ENCODE data around the gene LOXHD1.

LOXHD1 gene

DNA sequence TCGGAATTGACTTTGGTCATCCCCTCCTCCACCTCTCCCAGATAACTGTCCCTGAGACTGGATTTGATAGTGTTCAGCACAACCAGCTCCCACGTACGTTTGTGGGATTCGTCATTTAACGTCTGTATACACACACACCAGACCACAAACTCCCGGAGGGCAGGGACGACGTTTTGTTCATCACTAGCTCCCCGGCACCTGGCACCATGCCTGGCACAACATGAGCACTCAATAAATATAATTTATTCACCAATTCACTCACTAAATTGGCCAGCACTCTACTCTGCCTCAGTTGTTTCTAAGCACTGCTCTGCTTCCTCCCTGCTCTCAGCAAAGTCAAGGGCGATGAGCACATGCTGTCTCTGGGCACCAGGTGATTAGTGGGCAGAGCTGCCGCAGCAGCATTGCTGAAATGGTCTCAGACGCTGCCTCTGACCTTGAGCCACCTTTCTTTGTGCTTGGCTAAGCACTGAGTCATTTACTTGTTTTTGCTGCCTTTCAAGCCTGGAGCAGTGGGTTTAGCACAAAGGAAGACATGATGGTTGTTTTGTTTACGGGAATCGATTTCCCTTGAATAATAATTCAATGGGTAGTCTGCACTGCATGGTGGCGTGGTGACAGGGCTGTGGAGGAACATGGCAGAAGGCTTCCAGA, 19.3 kb upstream of the LOXHD1 start:
- no peak for DNase-seq (ENCODE audit: low read depth, low spot score)

DNA sequence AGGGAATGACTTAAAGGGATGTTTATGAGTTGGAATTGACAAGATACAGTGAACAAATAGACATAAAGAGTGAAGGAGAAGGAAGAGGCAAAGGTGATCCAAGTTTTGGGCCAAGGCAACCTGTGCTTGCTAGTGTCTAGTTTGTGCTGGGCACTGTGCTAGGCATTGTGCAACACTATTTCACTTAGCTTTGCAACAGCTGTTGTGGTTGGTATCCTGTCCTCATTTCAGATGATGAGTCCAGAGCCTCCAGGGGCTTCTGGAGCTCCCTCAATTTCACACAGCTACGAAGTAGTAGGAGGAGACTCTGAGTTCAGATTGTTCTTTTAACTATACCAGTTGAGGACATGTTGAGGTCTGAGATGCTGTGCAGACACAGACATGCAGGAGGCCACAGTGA, 18.1 kb upstream of the LOXHD1 start:
- no peak for DNase-seq (ENCODE audit: low read depth, low spot score)

DNA sequence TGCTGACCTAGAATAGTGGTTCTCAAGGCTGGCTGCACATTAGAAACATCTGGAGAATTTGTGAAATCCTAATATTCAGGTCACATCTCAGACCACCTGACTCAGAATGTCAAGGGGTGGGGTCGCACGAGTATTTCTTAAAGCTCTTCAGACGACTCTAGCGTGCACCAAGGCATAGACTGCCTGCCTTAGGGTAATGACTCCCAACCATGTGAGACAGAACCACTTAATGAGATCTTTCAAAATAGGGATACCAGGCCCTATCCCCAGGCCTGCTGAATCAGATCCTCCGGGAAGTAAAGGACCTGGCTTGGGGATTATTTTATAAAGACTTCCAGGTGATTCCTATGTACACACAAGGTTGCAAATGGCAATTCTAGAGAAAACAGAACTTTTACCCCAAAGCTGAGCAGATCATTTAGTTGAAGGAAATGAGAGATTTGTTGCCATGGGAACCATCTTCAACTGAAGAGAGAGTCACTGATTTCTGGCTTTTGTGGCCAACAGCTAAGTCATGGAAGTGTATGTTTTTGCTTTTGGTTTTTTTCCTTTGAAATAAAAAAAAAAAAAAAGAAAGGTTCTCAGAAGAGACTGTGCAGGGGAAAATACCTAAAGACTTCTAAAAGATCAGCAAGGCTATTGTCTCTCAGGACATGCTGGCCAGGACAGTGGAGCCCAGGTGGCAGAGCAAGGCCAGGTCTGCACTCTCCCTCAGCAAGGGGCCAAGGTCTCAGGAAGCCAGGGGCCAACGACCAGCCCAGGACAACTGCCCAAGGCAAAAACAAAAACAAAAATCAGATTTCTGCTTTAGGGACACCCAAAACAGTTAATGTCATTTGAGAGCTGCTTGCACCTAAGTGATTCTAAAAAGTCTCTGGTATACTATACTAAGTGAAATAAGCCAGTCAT, 15.3 kb upstream of the LOXHD1 start:
- no peak for DNase-seq (ENCODE audit: low read depth, low spot score)

DNA sequence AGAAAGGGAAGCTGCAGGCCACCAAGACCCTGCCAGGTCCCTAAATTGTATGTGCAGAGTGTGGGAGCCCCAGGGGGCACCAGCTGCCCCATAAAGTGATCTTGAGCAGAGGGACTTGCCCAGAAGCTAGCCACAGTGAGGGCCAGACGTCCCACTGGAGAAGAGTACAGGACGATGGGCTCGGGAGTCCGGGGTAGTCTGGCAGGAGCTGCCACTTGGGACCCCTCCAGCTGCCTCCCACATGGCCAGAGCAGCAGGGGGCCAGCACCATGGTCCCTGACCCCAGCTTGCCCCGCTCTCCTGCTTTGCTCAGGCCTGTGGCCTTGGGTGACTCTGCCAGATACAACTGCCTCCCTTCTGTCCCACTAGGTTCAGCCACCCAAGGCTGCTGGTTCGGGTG, 11.7 kb upstream of the LOXHD1 start:
- no peak for DNase-seq (ENCODE audit: low read depth, low spot score)

- DNase-seq (ENCODE audit: low read depth, low spot score): no peak
These were observed 11.1 kb upstream of the LOXHD1 start for GRCh38 chr18:46668135-46668534.

GRCh38 chr18:46663539-46663938, 6.5 kb upstream of the LOXHD1 start:
- no peak for DNase-seq (ENCODE audit: low read depth, low spot score)

GRCh38 chr18:46660957-46661749, 4.1 kb upstream of the LOXHD1 start:
- DNase-seq (ENCODE audit: low read depth, low spot score): no peak

DNA sequence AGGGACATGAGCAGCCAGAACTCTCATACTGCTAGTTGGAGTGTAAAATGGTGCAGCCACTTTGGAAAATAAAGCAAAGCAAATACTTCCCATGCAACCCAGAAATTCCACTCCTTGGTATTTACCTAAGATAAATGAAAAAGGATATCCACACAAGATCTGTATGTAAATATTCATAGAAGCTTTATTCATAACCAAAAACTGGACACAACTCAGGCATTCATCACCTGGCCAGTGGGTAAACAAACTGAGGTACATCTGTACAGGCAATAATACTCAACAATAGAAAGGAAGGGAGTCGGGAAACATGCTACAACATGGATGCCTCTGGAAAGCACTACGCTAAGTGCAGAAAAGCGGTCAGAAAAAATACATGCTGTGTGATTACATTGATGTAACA, 2.5 kb upstream of the LOXHD1 start:
- DNase-seq (ENCODE audit: low read depth, low spot score): no peak

GRCh38 chr18:46656326-46657114, 500 bp downstream of the LOXHD1 start:
- no peak for DNase-seq (ENCODE audit: low read depth, low spot score)

DNA sequence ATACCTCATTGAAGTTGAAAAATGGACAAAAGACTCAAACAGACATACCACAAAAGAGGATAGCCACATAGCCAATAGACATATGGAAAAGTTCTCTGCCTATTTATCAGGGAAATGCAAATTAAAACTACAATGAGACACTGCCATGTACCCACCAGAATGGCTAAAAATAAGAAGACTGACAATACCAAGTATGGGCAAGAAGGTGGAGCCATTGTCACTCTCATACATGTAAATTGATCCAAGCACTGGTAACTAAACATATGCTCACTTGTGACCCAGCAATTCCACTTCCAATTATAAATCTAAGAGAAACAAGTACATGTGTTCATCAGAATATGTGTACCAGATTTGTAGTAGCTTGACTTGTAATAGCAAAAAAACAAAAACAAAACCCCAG, 4.6 kb downstream of the LOXHD1 start:
- DNase-seq (ENCODE audit: low read depth, low spot score): no peak

DNA sequence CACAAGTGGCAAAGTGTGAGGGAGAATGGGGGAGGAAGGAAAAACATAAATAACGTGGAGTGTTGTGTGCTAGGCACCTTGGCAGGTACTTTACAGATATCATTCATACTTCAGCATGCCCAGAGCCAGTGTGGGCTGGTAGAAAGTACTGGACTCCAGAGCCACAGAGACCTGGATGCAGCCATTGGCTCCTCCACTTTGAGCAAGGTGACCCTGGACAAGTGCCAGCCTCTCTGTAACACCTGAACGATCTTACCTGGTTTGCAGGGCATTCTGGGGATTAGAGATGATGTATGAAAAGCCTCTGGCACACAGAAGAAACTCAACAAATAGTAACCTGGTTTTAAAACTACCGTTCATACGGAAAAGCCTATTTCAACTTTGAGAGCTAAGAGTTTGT, 6.3 kb downstream of the LOXHD1 start:
- no peak for DNase-seq (ENCODE audit: low read depth, low spot score)

DNA sequence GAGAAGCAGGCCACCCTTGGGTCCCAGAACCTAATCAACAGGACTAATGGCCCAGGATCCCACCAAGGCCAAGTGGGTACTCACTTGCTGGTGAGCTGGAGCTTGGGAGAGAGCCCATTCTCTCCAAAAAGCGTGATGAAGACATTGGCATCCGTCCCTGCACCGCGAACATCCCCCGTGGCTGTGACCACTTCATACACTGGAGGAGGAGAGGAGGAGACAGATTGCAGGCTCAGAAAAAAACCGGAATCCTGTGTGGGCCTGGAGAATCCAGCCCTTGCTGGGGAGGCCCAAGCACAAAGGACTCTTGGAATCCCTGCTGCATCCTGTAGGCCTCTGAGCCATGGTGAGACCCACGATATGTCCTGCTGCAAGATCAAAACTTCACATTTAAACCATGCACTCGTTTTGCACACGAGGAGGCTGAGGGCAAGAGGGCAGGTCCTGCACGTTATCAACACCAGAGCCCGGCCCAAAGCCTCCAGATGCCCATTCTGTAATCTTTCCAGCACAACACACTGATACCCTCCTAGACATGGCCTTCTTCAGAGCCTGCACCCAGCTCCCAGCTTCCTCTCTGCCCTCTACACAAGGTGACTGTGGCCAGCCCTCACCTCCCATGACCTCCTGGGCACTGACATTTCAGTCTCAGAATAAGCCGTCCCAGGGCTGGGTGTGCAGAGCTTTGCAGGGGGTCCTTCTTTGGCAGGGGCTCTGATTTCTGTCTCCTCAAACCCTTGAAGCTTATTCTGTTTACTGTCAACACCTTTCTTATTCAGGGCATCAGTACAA, 7.8 kb downstream of the LOXHD1 start:
- DNase-seq (ENCODE audit: low read depth, low spot score): no peak

- DNase-seq (ENCODE audit: low read depth, low spot score): no peak
These were observed 10.6 kb downstream of the LOXHD1 start for GRCh38 chr18:46646468-46646867.

DNA sequence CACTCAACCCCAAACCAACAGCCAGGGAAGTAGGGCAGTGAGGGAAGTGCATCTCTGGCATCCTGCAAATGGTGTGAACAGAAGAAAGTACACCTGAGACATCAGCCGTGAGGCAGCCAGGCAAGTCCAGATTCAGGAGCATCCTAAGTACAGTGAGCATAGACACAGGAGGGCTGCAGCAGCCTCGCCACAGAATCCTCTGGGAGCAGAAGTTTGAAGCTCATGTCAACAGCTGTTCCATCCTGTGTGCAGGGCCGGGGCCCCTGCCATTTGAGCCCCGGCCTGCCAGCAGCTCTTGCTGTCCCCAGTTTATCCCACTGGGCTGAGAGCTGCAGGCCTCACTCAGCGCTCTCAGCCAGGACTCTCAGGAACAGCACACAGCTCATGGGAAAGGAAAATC, 14.5 kb downstream of the LOXHD1 start:
- no peak for DNase-seq (ENCODE audit: low read depth, low spot score)

DNA sequence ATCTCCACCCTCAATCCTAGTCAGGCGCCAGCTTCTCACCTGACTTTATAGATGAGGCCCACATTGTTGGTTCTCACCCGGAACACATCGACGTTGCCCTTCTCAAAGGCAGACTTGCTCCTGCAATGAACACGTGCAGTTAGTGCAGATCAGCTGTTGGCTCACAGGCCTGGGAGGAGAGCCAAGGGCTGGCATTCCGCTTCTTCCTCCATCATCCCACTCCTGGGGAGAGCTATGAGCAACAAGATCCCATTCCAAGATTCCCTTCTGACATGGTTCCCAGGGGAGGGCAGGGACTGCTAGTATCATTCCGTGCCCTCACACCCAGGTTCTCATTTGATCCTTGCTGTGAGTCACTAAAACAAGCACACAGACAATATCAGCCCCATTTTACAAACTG, 15.1 kb downstream of the LOXHD1 start:
- DNase-seq (ENCODE audit: low read depth, low spot score): no peak

DNA sequence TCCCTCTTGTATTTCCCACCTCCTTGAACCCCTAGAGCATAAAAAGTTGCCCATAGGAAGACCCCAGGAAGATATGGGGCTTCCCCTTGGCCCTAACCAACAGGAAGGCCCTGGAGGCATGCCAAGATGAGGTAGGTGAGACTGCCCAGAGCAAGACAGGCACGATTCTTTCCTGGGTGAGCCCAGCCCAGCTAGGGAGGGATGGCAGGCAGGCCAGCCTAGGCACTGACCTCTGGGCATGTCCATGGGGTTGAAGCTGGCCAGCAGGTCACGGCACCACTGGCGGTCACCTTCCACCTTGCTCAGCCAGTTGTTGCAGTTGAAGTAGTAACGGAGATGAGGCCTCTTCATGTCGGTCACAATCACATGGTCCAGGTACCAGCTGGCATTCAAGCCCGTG, 17.6 kb downstream of the LOXHD1 start:
- DNase-seq (ENCODE audit: low read depth, low spot score): no peak

DNA sequence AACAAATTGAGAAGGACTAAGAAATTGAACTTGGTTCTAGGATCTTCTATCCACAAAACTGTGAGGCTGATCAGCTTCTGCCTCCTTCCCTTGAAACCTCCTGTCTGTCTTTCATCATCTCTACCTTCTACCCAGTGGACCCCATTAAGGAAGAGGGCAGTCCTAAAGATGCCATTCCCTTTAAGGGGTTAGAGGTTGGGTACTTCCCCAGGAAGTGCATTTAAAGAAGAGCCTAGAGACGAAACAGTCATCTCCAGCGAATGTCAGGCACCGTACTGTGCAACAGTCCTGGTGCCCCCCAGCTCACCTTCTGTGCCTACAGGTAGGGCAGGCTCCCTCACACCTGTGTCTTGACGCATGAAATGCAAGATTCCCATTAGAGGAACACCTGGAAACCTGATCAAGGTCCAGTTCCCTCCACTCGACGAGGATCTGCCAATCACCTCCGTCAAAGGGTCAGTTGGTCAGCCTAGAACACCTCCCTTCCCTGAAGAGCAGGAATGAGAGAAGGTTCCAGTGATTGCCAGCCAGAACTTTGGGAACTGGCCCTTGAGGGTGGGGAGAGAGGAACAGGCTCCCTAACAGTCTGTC, 20.9 kb downstream of the LOXHD1 start:
- DNase-seq (ENCODE audit: low read depth, low spot score): no peak

- DNase-seq (ENCODE audit: low read depth, low spot score): no peak
These were observed 24.5 kb downstream of the LOXHD1 start for GRCh38 chr18:46632401-46633071.

DNA sequence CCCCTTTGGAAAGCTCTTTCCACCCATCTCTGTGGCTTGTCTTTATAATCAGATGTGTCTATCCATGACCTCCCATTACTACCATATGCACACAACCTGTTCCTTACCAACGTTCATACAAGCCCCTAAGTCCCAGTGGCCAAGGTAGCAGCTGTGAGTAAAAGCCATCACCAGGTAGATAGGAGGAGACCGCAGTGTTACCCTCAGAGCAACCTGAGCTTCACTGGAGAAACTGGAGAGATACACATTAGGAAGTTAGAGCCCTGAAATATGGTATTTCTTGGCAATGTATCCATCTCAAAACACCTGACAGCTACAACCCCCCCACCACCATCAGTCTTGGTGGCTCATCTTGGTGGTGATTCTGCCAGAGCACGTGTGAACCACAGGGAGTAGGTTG, 26.0 kb downstream of the LOXHD1 start:
- DNase-seq (ENCODE audit: low read depth, low spot score): no peak

DNA sequence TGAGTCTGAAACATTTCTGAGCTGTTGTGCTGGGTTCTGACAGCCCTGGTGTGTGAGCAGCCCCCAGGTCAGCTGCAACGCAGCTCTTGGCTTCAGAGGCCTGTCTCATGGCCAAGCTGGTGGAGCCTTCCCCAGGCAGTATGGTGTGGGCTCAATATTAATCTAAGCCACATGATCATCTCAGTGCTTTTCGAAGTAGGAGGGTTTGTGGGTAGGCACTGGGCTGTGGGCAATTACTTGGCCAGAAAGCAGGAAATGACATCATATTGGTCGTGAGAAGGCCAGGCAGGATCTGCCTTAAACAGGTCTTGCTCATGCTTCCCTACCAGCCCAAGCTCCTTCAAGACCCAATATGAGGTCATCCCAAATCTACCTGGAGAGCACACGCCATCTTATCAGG, 26.9 kb downstream of the LOXHD1 start:
- no peak for DNase-seq (ENCODE audit: low read depth, low spot score)

Data from iPS DF 19.7 (cell line).